ENCODE results near the gene PLGRKT. TPM values are rescaled to one million over a fixed set of nuclear protein-coding genes. Genes with fewer than 3 reads are reported as not detected.

Gene PLGRKT
- total RNA-seq, 1 experiment from 2014 or later = 5.0 TPM

GRCh38 chr9:5430912-5431311 lies 6.8 kb downstream of the PLGRKT start:
- H3K27me3 Mint-ChIP-seq (ENCODE audit: insufficient read depth, unreplicated experiment) = no peaks in the 10 kb centered on the region
- DNase-seq = no peak
- CTCF ChIA-PET = interaction anchor here (0.7 kb wide), 1 partner anchor 880 kb away, joined by 3 read pairs; no protein-coding TSS in a partner anchor
- H3K9me3 Mint-ChIP-seq (ENCODE audit: unreplicated experiment) = no peaks in the 10 kb centered on the region
- Histone ChIP-seq H3K27me3 (replicated peaks; ENCODE audit: control insufficient read depth, insufficient read depth, low read length) (no peaks in the 10 kb centered on the region), H3K36me3 (ENCODE audit: control insufficient read depth, insufficient read depth, low read length) (no peaks in the 10 kb centered on the region), H3K4me3 (ENCODE audit: low read depth, low read length) (no peak overlapping the region), H3K9me3 (no peaks in the 10 kb centered on the region), H3K4me1 (no peaks in the 10 kb centered on the region)
- POLR2A ChIA-PET = no interaction called here
- intact Hi-C loops (cut with micrococcal nuclease; ENCODE audit: unreplicated experiment) = loop anchor here (10.0 kb wide), 1 partner anchor 284 kb away; no protein-coding TSS in a partner anchor
- no peak overlapping the region for H3K4me3 Mint-ChIP-seq (ENCODE audit: unreplicated experiment)
- BruUV-seq (replicated peaks) = no TSS peak
- no peak overlapping the region for H3K27ac Mint-ChIP-seq (ENCODE audit: unreplicated experiment)
- H3K4me1 Mint-ChIP-seq (ENCODE audit: low read depth, unreplicated experiment) = no peaks in the 10 kb centered on the region
- no peak for TF ChIP-seq CTCF (IDR thresholded peaks at IDR 0.05; ENCODE audit: insufficient read depth in 1 of 2, low read depth in 1 of 2, low read length in 1 of 2, severe bottlenecking in 1 of 2, unreplicated experiment in 1 of 2)
- H3K36me3 Mint-ChIP-seq (ENCODE audit: insufficient read depth, unreplicated experiment) = peaks cover 8% of the 10 kb centered on the region

GRCh38 chr9:5429873-5430564 lies 7.7 kb downstream of the PLGRKT start:
- Histone ChIP-seq H3K36me3 (ENCODE audit: control insufficient read depth, insufficient read depth, low read length) (no peaks in the 10 kb centered on the region), H3K4me1 (no peaks in the 10 kb centered on the region), H3K27me3 (replicated peaks; ENCODE audit: control insufficient read depth, insufficient read depth, low read length) (no peaks in the 10 kb centered on the region), H3K9me3 (no peaks in the 10 kb centered on the region), H3K4me3 (ENCODE audit: low read depth, low read length) (no peak overlapping the region)
- ChIA-PET POLR2A (no interaction called here), CTCF (no interaction called here)
- Mint-ChIP-seq H3K27me3 (ENCODE audit: insufficient read depth, unreplicated experiment) (no peaks in the 10 kb centered on the region), H3K27ac (ENCODE audit: unreplicated experiment) (no peak overlapping the region), H3K36me3 (ENCODE audit: insufficient read depth, unreplicated experiment) (peaks cover 3% of the 10 kb centered on the region), H3K4me3 (ENCODE audit: unreplicated experiment) (no peak overlapping the region), H3K9me3 (ENCODE audit: unreplicated experiment) (no peaks in the 10 kb centered on the region), H3K4me1 (ENCODE audit: low read depth, unreplicated experiment) (no peaks in the 10 kb centered on the region)
- DNase-seq = no peak
- intact Hi-C loops (cut with micrococcal nuclease; ENCODE audit: unreplicated experiment) = loop anchor here (10.0 kb wide), 1 partner anchor 285 kb away; no protein-coding TSS in a partner anchor
- no peak for TF ChIP-seq CTCF (IDR thresholded peaks at IDR 0.05; ENCODE audit: insufficient read depth in 1 of 2, low read depth in 1 of 2, low read length in 1 of 2, severe bottlenecking in 1 of 2, unreplicated experiment in 1 of 2)
- no TSS peak for BruUV-seq (replicated peaks)

GRCh38 chr9:5428794-5429528 lies 8.8 kb downstream of the PLGRKT start:
- H3K9me3 ChIP-seq = no peaks in the 10 kb centered on the region
- no peaks in the 10 kb centered on the region for H3K27me3 ChIP-seq (replicated peaks; ENCODE audit: control insufficient read depth, insufficient read depth, low read length)
- Mint-ChIP-seq H3K27me3 (ENCODE audit: insufficient read depth, unreplicated experiment) (no peaks in the 10 kb centered on the region), H3K36me3 (ENCODE audit: insufficient read depth, unreplicated experiment) (no peaks in the 10 kb centered on the region), H3K4me1 (ENCODE audit: low read depth, unreplicated experiment) (no peaks in the 10 kb centered on the region), H3K4me3 (ENCODE audit: unreplicated experiment) (no peak overlapping the region), H3K9me3 (ENCODE audit: unreplicated experiment) (no peaks in the 10 kb centered on the region), H3K27ac (ENCODE audit: unreplicated experiment) (no peak overlapping the region)
- no peaks in the 10 kb centered on the region for H3K4me1 ChIP-seq
- BruUV-seq (replicated peaks) = no TSS peak
- no peak for DNase-seq
- TF ChIP-seq CTCF (IDR thresholded peaks at IDR 0.05; ENCODE audit: insufficient read depth in 1 of 2, low read depth in 1 of 2, low read length in 1 of 2, severe bottlenecking in 1 of 2, unreplicated experiment in 1 of 2) = no peak
- H3K36me3 ChIP-seq (ENCODE audit: control insufficient read depth, insufficient read depth, low read length) = no peaks in the 10 kb centered on the region
- no peak overlapping the region for H3K4me3 ChIP-seq (ENCODE audit: low read depth, low read length)
- intact Hi-C loops (cut with micrococcal nuclease; ENCODE audit: unreplicated experiment) = no loop called here
- CTCF ChIA-PET = no interaction called here
- POLR2A ChIA-PET = no interaction called here
